Activated gamma-delta T cell treated with anti-CD3 and anti-CD28 coated beads, Interleukin-2, amount 50 U/mL, for 16 hours (primary cell): Measurements from ENCODE around the gene UBN1.
"Not testable (repeated sequence)": the region's sequence is repeated elsewhere in the genome, so short reads cannot be mapped to it uniquely, and the experiment has no call there.

Experiments used
- DNase-seq: peaks from one replicate; pipeline ENCODE4 v3.0.0-alpha.2; 2020; ENCODE audit warnings: low read depth

UBN1 gene

DNA sequence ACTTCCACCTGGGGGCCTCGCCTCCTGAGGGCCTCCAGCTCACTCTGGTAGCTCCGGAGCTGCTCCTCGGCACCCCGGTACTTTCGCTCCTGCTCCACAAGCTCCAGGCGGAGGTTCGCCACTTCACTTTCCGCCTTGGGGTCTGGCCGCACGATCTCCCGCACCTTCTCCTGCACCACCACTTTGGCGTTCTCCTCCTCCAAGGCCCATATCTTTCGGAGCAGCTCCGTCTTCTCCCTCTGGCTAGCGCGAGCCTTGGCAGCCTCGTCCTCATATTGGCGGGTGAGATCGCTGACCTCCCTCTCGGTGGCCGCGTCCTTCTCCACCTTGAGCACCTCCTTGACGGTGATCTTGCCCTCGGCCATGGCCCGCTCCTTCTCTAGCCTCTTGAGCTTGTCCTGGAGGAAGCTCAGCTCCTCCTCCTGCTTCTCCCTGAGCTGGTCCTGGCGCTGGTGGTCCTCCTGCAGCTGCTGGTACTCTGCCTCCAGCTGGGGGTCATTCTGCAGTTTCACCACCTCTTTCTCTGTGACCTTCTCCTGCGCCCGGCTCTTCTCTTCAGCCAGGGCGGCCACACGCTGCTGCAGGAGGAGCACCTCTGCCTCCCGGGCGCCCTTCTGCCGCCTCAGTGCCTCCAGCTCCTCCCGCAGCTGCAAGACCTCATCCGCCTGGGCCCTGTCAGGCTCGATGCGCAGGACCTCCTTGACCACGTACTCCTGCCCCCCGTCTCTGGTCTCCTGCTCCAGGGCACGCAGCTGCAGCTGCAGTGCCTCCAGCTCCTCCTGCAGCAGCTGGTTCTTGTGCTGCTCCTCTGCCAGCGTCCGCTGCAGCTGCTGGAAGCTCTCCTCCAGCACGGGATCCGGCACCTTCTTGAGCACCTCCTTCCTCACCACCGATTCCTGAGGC, 37.9 kb downstream of the UBN1 start:
- DNase-seq: no peak

DNA sequence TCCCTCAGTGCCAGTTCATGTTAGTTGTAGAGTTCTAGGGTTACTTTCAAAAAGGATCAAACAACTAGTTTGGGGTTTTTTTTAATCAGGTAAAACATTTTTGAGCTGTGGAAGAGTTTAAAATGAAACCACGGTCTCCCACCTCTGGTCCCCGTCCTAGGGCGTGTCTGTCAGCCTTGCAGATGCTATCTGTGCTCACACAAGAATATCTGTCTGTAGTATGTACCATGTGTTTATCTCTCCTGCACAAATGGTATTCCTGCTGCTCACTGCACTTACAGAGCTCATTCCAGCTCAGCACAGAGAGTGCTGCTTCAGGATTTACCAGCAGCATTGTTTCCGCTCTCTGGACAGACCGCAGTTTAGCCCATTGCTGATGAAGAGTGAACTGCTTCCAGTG, 38.9 kb downstream of the UBN1 start:
- DNase-seq: no peak

DNA sequence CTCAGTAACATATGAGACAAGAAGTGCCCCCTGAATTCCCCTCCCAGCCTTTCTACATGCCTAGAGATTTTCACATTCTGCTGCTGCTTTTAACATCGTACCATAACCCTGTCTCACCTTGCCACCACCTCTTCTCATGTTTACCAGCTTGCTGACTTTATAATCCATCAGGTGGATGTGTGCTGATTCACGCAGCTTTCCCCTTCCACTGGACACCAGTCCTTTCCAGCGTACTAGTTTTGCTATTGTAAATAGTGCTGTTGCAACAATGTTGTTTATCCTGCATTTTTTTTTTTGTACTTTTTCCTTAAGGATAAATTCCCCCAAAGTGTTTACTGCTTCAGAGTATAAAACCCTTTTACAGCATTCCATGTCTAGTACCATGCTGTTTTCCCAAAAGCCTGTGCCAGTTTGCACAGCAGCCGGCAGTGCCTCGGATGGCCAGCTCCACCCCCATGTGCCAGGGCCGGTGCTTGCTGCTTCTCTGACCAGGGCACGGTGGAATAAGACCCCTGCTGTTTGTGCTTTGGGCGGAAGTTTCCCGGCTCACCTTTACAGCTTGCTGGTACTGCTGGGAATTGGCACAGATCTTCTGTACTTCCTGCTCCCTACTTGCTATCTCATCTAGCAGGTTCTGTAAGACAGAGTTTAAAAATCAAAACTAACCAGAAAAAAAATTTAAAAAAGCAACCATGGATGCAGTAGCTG, 41.3 kb downstream of the UBN1 start:
- no peak for DNase-seq

DNA sequence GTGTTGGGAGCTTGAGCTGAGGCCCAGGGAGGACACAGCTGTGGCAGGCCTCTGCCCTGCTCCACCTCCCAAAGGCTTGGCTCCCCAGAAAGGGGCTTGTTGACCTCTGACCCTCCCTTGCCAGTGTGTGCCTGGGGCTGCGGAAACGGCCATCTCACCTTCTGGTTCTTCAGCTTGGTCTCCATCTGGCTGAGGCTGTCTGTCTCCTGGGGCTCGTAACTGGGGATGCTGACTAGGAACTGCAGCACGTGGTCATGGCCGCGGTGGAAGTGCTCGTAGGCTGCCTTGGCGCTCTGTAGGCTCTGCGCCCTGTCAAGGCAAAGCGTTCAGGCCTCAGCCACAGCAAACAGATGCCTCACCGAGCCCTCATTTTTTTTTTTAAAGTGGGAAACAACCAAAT, 42.7 kb downstream of the UBN1 start:
- no peak for DNase-seq

DNA sequence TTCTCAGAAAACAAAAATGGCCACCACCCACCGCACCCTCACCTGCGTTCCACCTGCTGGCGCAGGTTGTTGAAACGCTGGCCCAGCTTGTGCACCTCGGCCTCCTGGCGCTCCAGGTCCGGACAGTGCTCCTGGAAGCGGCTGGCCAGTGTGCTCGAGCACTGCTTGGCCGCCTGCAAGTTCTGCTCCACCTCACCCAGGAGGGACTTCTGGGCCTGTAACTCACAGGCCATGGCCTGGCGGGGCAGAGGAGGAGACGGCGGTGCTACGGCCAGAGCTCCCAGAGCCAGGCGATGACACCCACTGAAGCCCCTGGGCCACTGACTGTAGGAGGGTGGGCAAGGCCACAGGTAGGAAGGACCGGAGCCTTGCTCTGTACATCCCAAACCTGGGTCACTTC, 43.4 kb downstream of the UBN1 start:
- no peak for DNase-seq

DNA sequence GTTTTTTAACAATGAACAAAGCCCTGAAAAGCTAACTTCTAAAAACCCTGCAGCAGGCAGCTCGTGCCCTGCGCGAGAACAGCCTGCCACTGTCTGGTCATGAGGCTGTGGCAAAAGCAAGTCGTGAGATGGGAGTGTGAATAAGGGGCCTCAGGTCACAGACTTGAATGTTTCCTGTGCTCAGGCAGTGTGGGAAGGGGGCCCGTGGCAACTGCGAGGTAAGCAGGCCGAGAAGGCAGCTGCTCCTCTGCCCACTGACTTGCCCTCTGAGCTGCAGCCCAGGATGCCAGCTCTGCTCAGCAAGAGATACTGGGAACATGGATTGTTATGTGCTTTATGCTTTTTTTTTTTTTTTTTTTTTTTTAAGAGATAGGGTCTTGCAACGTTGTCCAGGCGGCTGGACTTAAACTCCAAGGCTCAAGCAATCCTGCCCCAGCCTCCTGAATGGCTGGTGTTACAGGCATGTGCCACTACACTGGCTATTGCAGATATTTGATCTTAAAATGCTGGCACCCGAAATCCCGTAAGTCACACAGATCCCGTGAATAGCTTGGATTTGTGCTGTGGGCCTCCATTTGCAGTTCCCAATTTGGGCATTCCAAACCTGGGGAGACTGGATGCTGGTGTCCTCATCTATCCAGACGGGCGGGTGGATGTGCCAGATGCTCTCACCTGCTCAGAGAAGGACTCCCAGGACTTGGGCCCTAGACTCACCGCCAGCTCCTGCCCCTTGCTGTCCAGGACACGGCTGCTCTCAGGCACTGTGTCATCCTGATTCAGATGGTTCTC, 44.0 kb downstream of the UBN1 start:
- no peak for DNase-seq

DNA sequence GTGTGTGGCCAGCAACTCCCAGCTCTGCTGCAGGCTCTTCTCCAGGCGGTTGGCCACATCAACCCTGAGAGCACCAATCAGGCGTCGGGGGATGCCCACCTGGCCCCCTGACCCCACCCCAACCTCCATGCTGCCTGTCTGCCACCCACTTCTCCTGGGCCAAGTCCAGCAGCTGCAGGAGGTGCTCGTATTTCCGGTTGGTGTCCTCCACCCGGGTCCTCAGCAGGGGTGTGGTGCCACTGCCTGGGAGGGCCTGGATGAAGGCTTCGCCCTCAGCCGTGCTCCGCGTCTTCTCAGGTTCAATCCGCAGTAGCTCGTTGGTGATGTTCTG, 44.6 kb downstream of the UBN1 start:
- DNase-seq: no peak

DNA sequence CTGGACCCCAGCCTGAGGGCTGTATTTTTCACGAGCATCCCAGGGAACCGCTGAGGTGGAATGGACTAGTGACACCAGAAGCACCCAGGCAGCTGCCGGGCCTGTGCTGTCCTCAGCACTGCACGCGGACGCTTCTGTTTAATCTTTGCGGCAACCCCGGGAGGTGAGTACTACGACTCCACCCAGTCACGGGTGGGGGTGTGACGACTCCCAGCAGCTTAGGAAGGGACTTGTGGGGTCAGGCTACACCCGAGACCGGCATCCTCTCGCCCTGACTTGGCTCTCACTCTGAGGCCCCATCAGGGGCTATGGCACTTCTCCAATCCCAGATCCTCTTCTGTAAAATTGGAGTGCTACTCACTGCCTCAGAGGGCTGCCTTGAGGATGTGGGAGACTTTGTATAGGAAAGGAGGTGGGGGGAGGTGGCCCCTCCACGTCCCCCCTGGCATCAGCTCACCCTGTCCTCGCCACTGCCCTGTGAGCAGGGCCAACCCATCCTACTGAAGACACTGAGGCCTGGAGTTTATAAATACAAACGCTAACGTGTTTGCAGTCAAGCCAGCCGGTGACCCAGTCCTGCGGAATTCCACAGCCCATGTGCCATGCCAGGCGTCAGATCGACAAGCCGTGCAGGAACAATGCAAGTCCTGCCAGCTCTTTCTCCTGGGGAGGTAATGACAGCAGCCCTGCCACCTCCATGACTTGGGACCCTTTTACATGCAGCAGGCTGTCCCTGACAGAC, 45.3 kb downstream of the UBN1 start:
- DNase-seq: no peak

DNA sequence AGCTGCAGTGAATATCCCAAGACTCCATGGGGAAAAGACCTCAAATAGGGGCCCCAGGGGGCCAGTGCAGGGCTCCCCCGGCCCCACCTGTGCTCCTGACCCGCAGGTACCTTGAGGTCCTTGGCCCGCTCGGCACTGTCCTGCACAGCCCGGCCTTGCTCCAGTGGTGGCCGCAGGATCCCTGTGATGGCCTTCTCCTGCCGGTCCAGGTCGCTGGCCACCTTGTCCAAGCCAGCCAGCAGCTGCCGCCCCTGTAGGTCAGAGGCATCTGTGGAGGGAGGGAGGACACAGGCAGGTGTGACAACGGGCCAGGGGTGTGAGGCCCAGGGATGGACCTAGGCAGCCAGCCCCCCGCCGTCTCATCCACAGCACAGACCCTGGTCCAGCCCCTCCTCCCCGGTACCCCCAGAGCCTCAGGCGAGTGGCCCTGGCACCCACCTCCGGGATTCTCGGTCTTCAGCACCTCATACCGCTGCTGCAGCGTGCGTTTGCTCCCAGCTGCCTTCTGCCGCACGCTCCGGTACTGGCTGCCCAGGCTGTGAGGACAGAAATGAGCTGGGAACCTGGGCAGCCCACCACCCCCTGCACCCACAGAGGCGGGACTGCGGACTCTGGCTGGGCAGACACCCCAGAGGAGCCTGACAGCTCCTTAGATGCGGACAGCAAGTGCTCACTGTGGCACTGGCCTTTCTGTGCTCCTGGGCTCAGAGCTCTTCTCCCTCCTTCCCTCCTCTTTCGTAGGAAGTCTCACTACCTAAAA, 46.0 kb downstream of the UBN1 start:
- DNase-seq: no peak

DNA sequence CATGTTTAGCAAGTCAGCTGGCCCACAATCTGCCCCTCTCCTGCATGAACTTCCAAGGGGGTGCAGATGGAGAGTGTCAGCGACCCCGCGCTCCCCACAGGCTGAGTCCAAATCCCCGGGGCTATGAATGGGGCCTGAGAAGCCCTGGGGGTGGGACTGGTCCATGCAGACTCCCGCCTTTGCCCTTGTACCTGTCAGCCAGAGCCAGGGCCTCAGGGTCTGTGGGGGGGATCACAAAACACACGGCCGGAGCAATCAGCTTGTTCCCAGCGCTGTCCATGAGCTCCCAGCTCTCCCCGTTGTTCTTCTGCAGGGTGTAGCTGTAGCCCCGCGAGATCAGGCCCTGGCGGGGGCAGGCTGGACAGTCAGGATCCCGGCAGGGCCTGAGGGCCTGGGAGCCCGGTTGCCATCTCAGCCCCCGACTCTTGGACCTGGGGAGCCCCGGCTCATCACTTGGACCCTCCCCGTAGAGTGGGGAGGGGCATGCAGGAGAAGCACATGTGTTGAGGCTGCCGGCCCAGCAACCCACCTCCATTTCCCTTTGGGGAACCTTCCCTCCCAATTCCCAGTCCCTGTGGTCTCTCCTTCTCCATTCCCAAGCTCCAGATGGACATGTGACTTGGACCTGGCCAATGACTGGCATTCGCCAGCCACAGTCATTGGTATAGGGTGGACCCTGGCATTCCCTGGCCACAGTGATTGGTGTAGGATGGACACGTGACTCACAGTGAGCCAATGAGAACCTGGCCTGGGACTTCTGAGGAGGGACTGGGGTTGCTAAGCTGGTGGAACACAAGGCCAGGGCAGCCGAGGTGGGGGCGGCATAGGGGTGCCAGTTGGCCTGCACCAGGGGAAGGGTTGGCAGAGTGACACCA, 47.2 kb downstream of the UBN1 start:
- no peak for DNase-seq

DNA sequence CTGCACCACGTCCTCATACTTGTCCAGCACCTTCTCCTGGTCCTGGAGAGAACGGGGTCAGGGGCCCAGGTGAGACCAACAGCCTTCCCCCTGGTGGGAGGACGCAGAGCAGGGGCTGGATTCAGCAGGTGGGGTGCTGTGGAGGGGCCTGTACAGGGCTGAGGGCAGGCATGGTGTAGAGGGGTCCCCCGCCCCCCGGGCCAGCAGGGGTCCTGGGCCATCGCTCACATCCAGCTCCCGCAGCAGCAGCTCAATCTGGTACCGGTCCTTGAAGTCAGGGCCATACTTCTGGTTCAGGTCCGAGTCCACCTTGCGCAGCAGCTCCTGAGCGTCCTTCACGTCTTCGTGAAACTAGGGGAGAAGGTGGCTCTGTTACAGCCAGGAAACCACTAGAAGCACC, 48.1 kb downstream of the UBN1 start:
- DNase-seq: no peak

DNA sequence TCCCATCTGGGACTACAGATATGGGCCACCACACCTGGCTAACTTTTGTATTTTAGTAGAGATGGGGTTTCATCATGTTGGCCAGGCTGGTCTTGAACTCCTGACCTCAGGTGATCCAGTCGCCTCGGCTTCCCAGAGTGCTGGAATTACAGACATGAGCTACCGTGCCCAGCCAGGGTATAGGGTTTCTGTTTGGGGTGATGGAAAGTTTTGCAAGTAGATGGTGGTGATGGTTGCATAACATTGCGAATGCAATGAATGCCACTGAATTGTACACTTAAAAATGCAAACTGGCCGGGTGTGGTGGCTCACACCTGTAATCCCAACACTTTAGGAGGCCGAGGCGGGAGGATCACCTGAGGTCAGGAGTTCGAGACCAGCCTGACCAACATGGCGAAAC, 49.5 kb downstream of the UBN1 start:
- not testable (repeated sequence) for DNase-seq

DNA sequence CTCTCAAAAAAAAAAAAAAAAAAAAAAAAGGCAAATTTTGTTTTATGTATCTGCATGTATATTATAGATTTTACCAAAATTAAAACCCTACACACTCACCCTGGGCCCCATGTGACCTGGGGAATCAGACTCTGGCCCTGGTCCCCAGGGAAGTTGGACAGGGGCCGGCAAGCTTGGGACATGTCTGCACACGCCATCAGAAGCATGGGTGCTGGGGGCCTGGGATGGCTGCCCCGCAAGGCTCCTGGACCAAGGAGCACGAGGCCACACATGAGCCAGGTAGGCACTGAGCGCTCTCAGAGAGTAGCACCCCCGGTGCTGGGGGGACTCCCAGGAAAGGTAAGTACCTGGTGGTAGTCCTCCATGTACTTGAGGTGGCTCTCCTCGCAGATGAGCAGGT, 50.0 kb downstream of the UBN1 start:
- no peak for DNase-seq

DNA sequence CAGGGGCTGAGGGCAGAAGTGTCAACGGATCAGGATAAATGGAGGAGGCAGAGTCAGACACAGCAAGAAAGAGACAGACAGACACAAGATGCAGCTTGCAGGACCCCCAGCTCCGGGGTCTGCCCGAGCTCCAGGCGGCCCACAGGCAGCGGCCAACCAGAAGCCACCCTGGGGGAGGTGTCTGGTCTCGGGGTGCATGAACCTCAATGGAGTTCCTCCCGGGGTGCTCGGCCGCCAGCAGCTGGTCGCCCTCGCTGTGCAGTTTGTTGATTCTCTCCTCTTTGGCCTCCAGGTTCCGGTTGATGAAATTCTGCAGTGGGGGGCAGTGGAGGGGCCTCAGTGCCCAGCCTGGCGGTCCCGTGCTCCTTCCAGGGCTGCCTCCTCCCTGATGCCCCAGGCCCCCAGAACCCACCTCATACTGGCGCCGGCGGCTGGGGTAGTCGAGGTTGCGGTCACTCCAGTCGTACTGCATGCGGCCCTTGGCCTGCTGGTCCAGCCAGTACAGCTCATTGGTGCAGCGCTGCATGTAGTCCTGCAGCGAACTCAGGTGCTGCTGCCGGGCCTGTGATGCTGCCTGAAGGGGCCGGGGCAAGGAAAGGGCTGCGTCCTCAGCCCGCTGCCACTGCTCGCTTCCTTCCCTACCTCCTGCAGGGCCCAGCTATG, 51.7 kb downstream of the UBN1 start:
- no peak for DNase-seq

DNA sequence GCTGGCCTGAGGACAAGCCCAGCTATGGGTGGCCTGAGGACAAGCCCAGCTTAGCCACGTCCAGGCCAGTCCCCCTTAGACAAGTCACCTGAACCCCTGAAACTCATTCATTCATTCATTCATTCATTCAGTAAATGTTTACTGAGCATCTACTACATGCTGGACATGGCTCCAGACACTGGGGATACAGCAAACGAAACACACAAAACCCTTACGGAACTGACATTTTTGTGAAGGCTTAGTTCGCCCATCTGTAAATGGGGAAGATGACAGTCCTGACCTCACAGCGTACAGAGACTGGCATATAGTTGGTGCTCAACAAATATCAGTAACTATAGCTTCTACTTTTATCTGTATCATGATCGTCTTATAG, 52.2 kb downstream of the UBN1 start:
- DNase-seq: no peak

DNA sequence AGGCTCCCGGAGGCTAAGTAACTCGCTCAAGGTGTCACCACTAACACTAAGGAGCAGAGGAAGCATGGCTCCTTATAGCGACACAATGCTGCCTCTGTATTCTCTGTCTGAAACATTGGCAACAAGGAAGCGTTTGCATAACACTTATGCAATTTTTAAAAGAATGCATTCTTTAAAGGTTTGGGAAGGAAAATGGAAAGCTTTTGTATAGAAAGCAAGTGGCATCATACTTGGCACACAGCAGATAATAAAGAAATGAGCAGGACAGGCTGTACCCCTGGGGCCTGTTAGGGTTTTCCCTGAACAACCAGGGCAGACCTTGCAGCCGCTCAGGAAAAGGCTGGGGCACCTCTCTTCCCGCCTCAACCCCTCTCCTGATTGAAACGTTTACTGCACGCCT, 52.8 kb downstream of the UBN1 start:
- DNase-seq: no peak

DNA sequence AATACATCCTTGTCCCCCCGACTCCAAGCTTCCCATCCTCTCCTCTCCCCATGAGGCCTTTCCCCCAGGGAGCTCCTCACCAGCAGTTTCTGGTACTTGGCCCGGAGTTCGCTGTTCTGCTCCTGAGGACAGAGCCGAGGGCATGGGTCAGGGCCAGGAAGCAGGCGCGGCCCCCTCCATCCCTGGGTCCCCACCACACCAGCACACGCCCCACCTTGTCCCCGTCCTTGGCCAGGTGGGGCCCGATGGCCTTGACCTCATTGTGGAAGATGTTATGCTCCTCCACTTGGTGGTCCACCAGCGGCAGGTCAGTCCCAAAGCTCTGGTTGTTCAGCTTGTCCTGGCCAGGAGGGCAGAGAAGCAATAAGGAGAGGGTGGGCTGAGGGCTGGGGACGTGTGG, 53.5 kb downstream of the UBN1 start:
- no peak for DNase-seq

DNA sequence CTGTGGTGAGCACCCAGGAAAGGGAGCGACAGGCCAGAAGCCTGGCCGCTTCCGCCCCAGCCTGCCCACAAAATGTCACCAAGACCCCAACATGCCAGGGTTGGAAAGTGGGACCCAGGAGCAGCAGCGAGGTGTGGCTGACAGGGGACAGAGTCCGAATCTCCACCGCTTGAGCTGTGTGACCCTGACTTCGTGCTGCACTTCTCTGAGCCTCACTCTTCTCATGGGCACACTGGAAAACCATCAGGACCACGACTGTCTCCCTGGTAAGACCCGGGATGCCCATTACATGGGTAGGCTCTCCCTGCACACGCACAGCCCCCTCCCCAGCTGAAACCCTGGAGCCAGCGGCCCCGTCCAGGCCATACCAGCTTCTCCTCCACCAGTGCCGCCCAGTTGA, 54.8 kb downstream of the UBN1 start:
- no peak for DNase-seq

DNA sequence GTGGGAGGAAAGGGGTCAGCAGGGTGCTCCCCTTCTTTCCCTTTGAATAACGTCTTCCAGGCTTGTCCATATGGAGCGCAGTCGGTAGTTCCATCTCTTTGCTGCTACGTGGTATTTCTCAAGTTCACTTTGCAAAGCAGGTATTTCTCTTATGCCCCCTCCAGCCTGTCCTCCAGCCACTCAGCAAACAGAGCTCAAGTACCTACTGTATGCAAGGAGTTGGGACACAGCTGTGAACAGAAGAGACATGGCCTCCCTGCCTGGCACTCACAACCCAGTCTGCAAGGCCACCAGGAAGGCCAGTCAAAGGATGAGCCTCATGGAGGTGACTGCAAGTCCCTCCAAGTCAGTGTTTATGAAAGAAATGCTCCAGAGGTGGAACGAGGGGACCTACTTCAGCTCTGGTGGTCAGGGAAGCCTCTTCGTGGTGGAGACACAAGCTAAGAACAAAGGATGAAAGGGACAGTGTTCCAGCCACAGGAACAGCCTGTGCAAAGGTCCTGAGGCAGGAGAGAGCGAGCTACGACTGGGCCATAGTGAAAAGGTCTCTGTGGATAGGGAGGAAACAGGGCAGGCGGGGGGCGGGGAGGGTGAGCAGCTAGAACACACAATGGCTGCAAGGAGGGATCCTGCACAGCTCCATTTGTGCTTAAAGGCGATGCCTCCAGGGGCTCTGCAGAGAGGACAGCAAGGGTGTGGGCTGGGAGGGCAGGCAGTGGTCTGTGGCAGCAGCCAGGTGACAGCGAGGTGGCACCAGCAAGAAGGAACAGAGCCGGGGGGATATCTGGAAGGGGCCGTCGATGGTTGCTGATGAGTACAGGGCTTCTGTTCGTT, 57.0 kb downstream of the UBN1 start:
- DNase-seq: no peak
